PC-3 (cell line): Measurements from ENCODE around the gene EPB41L2.

Experiments used
- CTCF ChIP-seq: fragments of 300-600 bp; sonication (generic); conservative IDR thresholded peaks from 2 replicates; pipeline ENCODE4 v1.5.1; 2017; ENCODE audit warnings: antibody characterized with exemption, low read depth, mild to moderate bottlenecking, low read length
- EZH2 ChIP-seq: fragments of 300-600 bp; sonication (generic); IDR thresholded peaks from one replicate; pipeline ENCODE4 v1.6.1; 2017; ENCODE audit warnings: antibody characterized with exemption, mild to moderate bottlenecking, low read length; ENCODE audit not compliant: unreplicated experiment
- EZH2phosphoT487 ChIP-seq: fragments of 300-600 bp; sonication (generic); IDR thresholded peaks from 2 replicates; pipeline ENCODE4 v1.6.1; 2018; ENCODE audit warnings: mild to moderate bottlenecking, antibody characterized with exemption, low read length, borderline replicate concordance

- TF ChIP-seq CTCF = no peak
- TF ChIP-seq EZH2phosphoT487 = no peak
- no peak for TF ChIP-seq EZH2
Measured at GRCh38 chr6:130969166-130969565, 93.9 kb downstream of the EPB41L2 start.
